ENCODE measurements around the gene MYO9B.
A peak's percentile ranks its signal among the peaks of the same experiment; 100 is the strongest.
"Not testable (repeated sequence)": the region's sequence is repeated elsewhere in the genome, so short reads cannot be mapped to it uniquely, and the experiment has no call there.

MYO9B gene

GRCh38 chr19:17138052-17138846, 62.7 kb downstream of the MYO9B start:
- H3K27me3 ChIP-seq (ENCODE audit: insufficient read depth, low read length); H3K9ac ChIP-seq (ENCODE audit: low read length); H2BK120ac ChIP-seq (ENCODE audit: insufficient read depth, low read length, poor library complexity); H4K12ac ChIP-seq (ENCODE audit: low read depth, low read length); H4K91ac ChIP-seq (ENCODE audit: low read depth, low read length); H4K8ac ChIP-seq (ENCODE audit: low read depth, low read length); H2AK5ac ChIP-seq (ENCODE audit: low read length); H3K23ac ChIP-seq (ENCODE audit: low read length); H2BK12ac ChIP-seq (ENCODE audit: low read length); H3K4me2 ChIP-seq (ENCODE audit: low read length); H3K14ac ChIP-seq (ENCODE audit: low read length); H3K27ac ChIP-seq (ENCODE audit: low read depth, low read length); H3K4ac ChIP-seq (ENCODE audit: low read depth, low read length); H3K4me3 ChIP-seq (ENCODE audit: low read depth, low read length); H3K18ac ChIP-seq (ENCODE audit: low read length); H3K79me2 ChIP-seq (ENCODE audit: control insufficient read depth, insufficient read depth, low read length, poor library complexity); H3K9me3 ChIP-seq (ENCODE audit: insufficient read depth, low read depth, low read length); H2AFZ ChIP-seq (ENCODE audit: insufficient read depth, low read length, poor library complexity); H2BK5ac ChIP-seq (ENCODE audit: low read depth, low read length, poor library complexity); H3K36me3 ChIP-seq (ENCODE audit: control insufficient read depth in 1 of 2, insufficient read depth in 2 of 2, low read length in 2 of 2): not testable (repeated sequence)
- WGBS (ENCODE audit: extremely low coverage, insufficient coverage, insufficient read length), result no CpG with 5 or more reads among the region's 10 CpGs
- Histone ChIP-seq H3K79me1 (ENCODE audit: low read length) (peaks cover 29% of the 10 kb centered on the region), H3K4me1 (ENCODE audit: control insufficient read depth in 1 of 2, insufficient read depth in 2 of 2, low read length in 2 of 2) (peaks cover 17 to 23% of the 10 kb centered on the region in 2 experiments)
- peak; percentile 81 to 94 for DNase-seq

- Histone ChIP-seq H2BK120ac (ENCODE audit: insufficient read depth, low read length, poor library complexity) (no peak overlapping the region), H3K79me1 (ENCODE audit: low read length) (peaks cover 29% of the 10 kb centered on the region), H2AK5ac (ENCODE audit: low read length) (no peak overlapping the region), H3K4me2 (ENCODE audit: low read length) (no peak overlapping the region), H3K4ac (ENCODE audit: low read depth, low read length) (peak overlapping the region; percentile 4), H4K12ac (ENCODE audit: low read depth, low read length) (no peak overlapping the region), H3K79me2 (ENCODE audit: control insufficient read depth, insufficient read depth, low read length, poor library complexity) (peaks cover 8% of the 10 kb centered on the region), H4K91ac (ENCODE audit: low read depth, low read length) (no peak overlapping the region), H3K14ac (ENCODE audit: low read length) (no peak overlapping the region), H3K36me3 (ENCODE audit: control insufficient read depth in 1 of 2, insufficient read depth in 2 of 2, low read length in 2 of 2) (peaks cover 0 to 11% of the 10 kb centered on the region in 2 experiments), H3K23ac (ENCODE audit: low read length) (no peak overlapping the region), H3K4me1 (ENCODE audit: control insufficient read depth in 1 of 2, insufficient read depth in 2 of 2, low read length in 2 of 2) (peaks cover 17 to 23% of the 10 kb centered on the region in 2 experiments), H2BK12ac (ENCODE audit: low read length) (no peak overlapping the region), H3K18ac (ENCODE audit: low read length) (no peak overlapping the region), H3K9me3 (ENCODE audit: insufficient read depth, low read depth, low read length) (peaks cover 3% of the 10 kb centered on the region), H2BK5ac (ENCODE audit: low read depth, low read length, poor library complexity) (no peak overlapping the region), H3K4me3 (ENCODE audit: low read depth, low read length) (no peak overlapping the region), H4K8ac (ENCODE audit: low read depth, low read length) (no peak overlapping the region), H2AFZ (ENCODE audit: insufficient read depth, low read length, poor library complexity) (no peak overlapping the region), H3K27ac (ENCODE audit: low read depth, low read length) (no peak overlapping the region), H3K9ac (ENCODE audit: low read length) (no peak overlapping the region), H3K27me3 (ENCODE audit: insufficient read depth, low read length) (no peaks in the 10 kb centered on the region)
- WGBS (ENCODE audit: extremely low coverage, insufficient coverage, insufficient read length), result no CpG with 5 or more reads among the region's 10 CpGs
- no peak for DNase-seq
Measured at GRCh38 chr19:17138937-17139598, 63.5 kb downstream of the MYO9B start.

GRCh38 chr19:17144771-17145170, 69.2 kb downstream of the MYO9B start:
- H2BK12ac ChIP-seq (ENCODE audit: low read length); H2AK5ac ChIP-seq (ENCODE audit: low read length); H3K79me1 ChIP-seq (ENCODE audit: low read length); H4K12ac ChIP-seq (ENCODE audit: low read depth, low read length); H3K9me3 ChIP-seq (ENCODE audit: insufficient read depth, low read depth, low read length); H4K91ac ChIP-seq (ENCODE audit: low read depth, low read length); H2BK120ac ChIP-seq (ENCODE audit: insufficient read depth, low read length, poor library complexity); H3K23ac ChIP-seq (ENCODE audit: low read length); H3K18ac ChIP-seq (ENCODE audit: low read length); H3K4me2 ChIP-seq (ENCODE audit: low read length); H3K9ac ChIP-seq (ENCODE audit: low read length); H3K27ac ChIP-seq (ENCODE audit: low read depth, low read length); H4K8ac ChIP-seq (ENCODE audit: low read depth, low read length); H3K14ac ChIP-seq (ENCODE audit: low read length); H3K4ac ChIP-seq (ENCODE audit: low read depth, low read length); H2BK5ac ChIP-seq (ENCODE audit: low read depth, low read length, poor library complexity); H3K27me3 ChIP-seq (ENCODE audit: insufficient read depth, low read length); H3K4me1 ChIP-seq (ENCODE audit: control insufficient read depth in 1 of 2, insufficient read depth in 2 of 2, low read length in 2 of 2); H3K4me3 ChIP-seq (ENCODE audit: low read depth, low read length); H2AFZ ChIP-seq (ENCODE audit: insufficient read depth, low read length, poor library complexity); H3K79me2 ChIP-seq (ENCODE audit: control insufficient read depth, insufficient read depth, low read length, poor library complexity): not testable (repeated sequence)
- no CpG with 5 or more reads among the region's 13 CpGs for WGBS (ENCODE audit: extremely low coverage, insufficient coverage, insufficient read length)
- peak in 1 of 2 donors; percentile 49 for DNase-seq
- peaks cover 10 to 38% of the 10 kb centered on the region in 2 experiments for H3K36me3 ChIP-seq (ENCODE audit: control insufficient read depth in 1 of 2, insufficient read depth in 2 of 2, low read length in 2 of 2)

- H3K79me2 ChIP-seq (ENCODE audit: control insufficient read depth, insufficient read depth, low read length, poor library complexity), result no peaks in the 10 kb centered on the region
- no peak overlapping the region for H3K23ac ChIP-seq (ENCODE audit: low read length)
- H2BK5ac ChIP-seq (ENCODE audit: low read depth, low read length, poor library complexity), result no peak overlapping the region
- H3K79me1 ChIP-seq (ENCODE audit: low read length), result peaks cover 3% of the 10 kb centered on the region
- H3K18ac ChIP-seq (ENCODE audit: low read length), result no peak overlapping the region
- H4K12ac ChIP-seq (ENCODE audit: low read depth, low read length), result no peak overlapping the region
- no peak for DNase-seq
- no peak overlapping the region for H2BK12ac ChIP-seq (ENCODE audit: low read length)
- H4K91ac ChIP-seq (ENCODE audit: low read depth, low read length), result no peak overlapping the region
- no peak overlapping the region for H3K4me3 ChIP-seq (ENCODE audit: low read depth, low read length)
- H3K36me3 ChIP-seq (ENCODE audit: control insufficient read depth in 1 of 2, insufficient read depth in 2 of 2, low read length in 2 of 2), result peaks cover 12 to 43% of the 10 kb centered on the region in 2 experiments
- H3K4me1 ChIP-seq (ENCODE audit: control insufficient read depth in 1 of 2, insufficient read depth in 2 of 2, low read length in 2 of 2), result peaks cover 6 to 8% of the 10 kb centered on the region in 2 experiments
- no peak overlapping the region for H3K4me2 ChIP-seq (ENCODE audit: low read length)
- H2AK5ac ChIP-seq (ENCODE audit: low read length), result no peak overlapping the region
- no peak overlapping the region for H4K8ac ChIP-seq (ENCODE audit: low read depth, low read length)
- peaks cover 5% of the 10 kb centered on the region for H3K9me3 ChIP-seq (ENCODE audit: insufficient read depth, low read depth, low read length)
- H3K27ac ChIP-seq (ENCODE audit: low read depth, low read length), result no peak overlapping the region
- no peak overlapping the region for H2AFZ ChIP-seq (ENCODE audit: insufficient read depth, low read length, poor library complexity)
- no peaks in the 10 kb centered on the region for H3K27me3 ChIP-seq (ENCODE audit: insufficient read depth, low read length)
- peak overlapping the region; percentile 50 for H3K4ac ChIP-seq (ENCODE audit: low read depth, low read length)
- H3K9ac ChIP-seq (ENCODE audit: low read length), result no peak overlapping the region
- no peak overlapping the region for H2BK120ac ChIP-seq (ENCODE audit: insufficient read depth, low read length, poor library complexity)
- no peak overlapping the region for H3K14ac ChIP-seq (ENCODE audit: low read length)
- WGBS (ENCODE audit: extremely low coverage, insufficient coverage, insufficient read length), result 100% methylated on average over 1 of the region's 7 CpGs
Measured at GRCh38 chr19:17145546-17146497, 70.2 kb downstream of the MYO9B start.

Measured in trophoblast cell (in vitro differentiated cells and primary cell).